Ovary (tissue), 3 donors: ENCODE data around the gene SLC1A5.

ENCODE experiments used
- CTCF ChIP-seq, 3 donors: fragments of 450-650 bp in 2 of 3; fragments of 200-600 bp in 1 of 3; IDR thresholded peaks; one replicate each; pipeline versions ENCODE4 v1.5.1 to v1.8.0; 2016 to 2022; ENCODE audit warnings: antibody characterized with exemption in 3 of 3, mild to moderate bottlenecking in 1 of 3
- POLR2A ChIP-seq: fragments of 450-650 bp; IDR thresholded peaks from one replicate; pipeline ENCODE4 v1.6.1; 2017; ENCODE audit warnings: antibody characterized with exemption, mild to moderate bottlenecking, moderate library complexity
- donor health status: DM: no; HTN: no; CAD: no.

GRCh38 chr19:46766569-46767317, 21.7 kb downstream of the SLC1A5 start:
- TF ChIP-seq CTCF (IDR thresholded peaks at IDR 0.05) (peak in 1 of 3 donors; percentile 12), POLR2A (no peak)
